K562 (cell line): ENCODE data around the gene MYO16. TPM values are rescaled to one million over a fixed set of nuclear protein-coding genes. Genes with fewer than 3 reads are reported as not detected.

Experiments
- ATAC-seq: fragments of 200-7000 bp; cut with Tn5 transposase; 3 replicates; pipeline ENCODE4 v1.9.1; 2020; ENCODE audit warnings: moderate library complexity
- BruUV-seq: library from RNA; stranded (reverse); fragments of 400-500 nt; replicated peaks from 2 replicates; lab custom pipeline; 2021; lab: Mats Ljungman, UMichigan
- CTCF ChIA-PET: fragments of 300-600 bp; formaldehyde crosslinking; extraction: SDS; loops from one replicate; lab custom pipeline; 2021; ENCODE audit warnings: low intra/inter-chr PET ratio; lab: Yijun Ruan, JAX
- POLR2A ChIA-PET: fragments of 300-600, 350-650 bp; sonication (Branson Sonifier 250); formaldehyde crosslinking; extraction: SDS; loops from one replicate; lab custom pipeline; 2021; ENCODE audit warnings: antibody characterized with exemption, inconsistent platforms; lab: Yijun Ruan, JAX
- DNase-seq, 4 experiments: peaks; one replicate each; pipeline versions ENCODE4 v3.0.0 to v3.0.0-alpha.2; 2011 to 2018; ENCODE audit warnings: low spot score in 3 of 4, mixed read lengths in 3 of 4; ENCODE audit errors: extremely low read depth in 1 of 4
- FAIRE-seq: peaks from 2 replicates; lab custom pipeline; 2011; peaks lifted over from hg19 to GRCh38; lab: Jason Lieb, UNC
- H2AFZ ChIP-seq: 2 replicates; pipeline ENCODE4 v1.6.0; 2011; ENCODE audit warnings: low read depth, low read length, control low read depth, inconsistent platforms
- H3K27ac ChIP-seq: fragments of 200-600 bp; 3 replicates; pipeline ENCODE4 v1.8.0; 2011; ENCODE audit warnings: low read depth, mild to moderate bottlenecking, control low read depth, inconsistent platforms, low read length, moderate library complexity, mixed read lengths; ENCODE audit errors: extremely low read depth
- H3K27me3 ChIP-seq, 2 experiments: fragments of 300-600 bp in 1 of 2; 2 replicates in 1 of 2; 3 replicates in 1 of 2; pipeline versions ENCODE4 v1.6.0 to v1.8.0; 2011; ENCODE audit warnings: inconsistent platforms in 2 of 2, low read length in 2 of 2, mild to moderate bottlenecking in 1 of 2, mixed read lengths in 1 of 2, moderate library complexity in 1 of 2; ENCODE audit not compliant: control insufficient read depth in 2 of 2, insufficient read depth in 2 of 2
- H3K36me3 ChIP-seq: fragments of 300-600 bp; 3 replicates; pipeline ENCODE4 v1.8.0; 2011; ENCODE audit warnings: mild to moderate bottlenecking, low read length, inconsistent platforms; ENCODE audit not compliant: control insufficient read depth, insufficient read depth
- H3K4me1 ChIP-seq, 2 experiments: fragments of 200-600 bp in 1 of 2; replicated peaks in 1 of 2; 2 replicates in 1 of 2; 3 replicates in 1 of 2; pipeline versions ENCODE4 v1.5.1 to v1.8.0; 2011; ENCODE audit warnings: inconsistent platforms in 2 of 2, low read length in 2 of 2, mild to moderate bottlenecking in 1 of 2, mixed read lengths in 1 of 2, moderate library complexity in 1 of 2; ENCODE audit not compliant: control insufficient read depth in 2 of 2, insufficient read depth in 2 of 2
- H3K4me2 ChIP-seq: 2 replicates; pipeline ENCODE4 v1.6.1; 2011; ENCODE audit warnings: low read length, control low read depth, inconsistent platforms, mixed read lengths; ENCODE audit not compliant: insufficient read depth
- H3K4me3 ChIP-seq: fragments of 200-600 bp; sonication (generic), shearing (Covaris generic); 2 replicates; pipeline ENCODE4 v1.5.1; 2016; ENCODE audit warnings: control low read depth, inconsistent platforms
- H3K79me2 ChIP-seq: fragments of 200-600 bp; 3 replicates; pipeline ENCODE4 v1.8.0; 2011; ENCODE audit warnings: low read length, inconsistent platforms; ENCODE audit not compliant: control insufficient read depth, insufficient read depth
- H3K9ac ChIP-seq, 2 experiments: 2 replicates each; pipeline versions ENCODE4 v1.6.0 to v1.6.1; 2011; ENCODE audit warnings: low read depth in 2 of 2, low read length in 2 of 2, control low read depth in 1 of 2, inconsistent platforms in 1 of 2, mild to moderate bottlenecking in 1 of 2, mixed read lengths in 1 of 2; ENCODE audit not compliant: insufficient read depth in 1 of 2
- H3K9me1 ChIP-seq: one replicate; pipeline ENCODE4 v1.6.0; 2011; ENCODE audit warnings: inconsistent platforms, mild to moderate bottlenecking, low read length, moderate library complexity; ENCODE audit not compliant: control insufficient read depth, insufficient read depth
- H3K9me3 ChIP-seq: replicated peaks from 2 replicates; pipeline ENCODE4 v1.5.1; 2011; ENCODE audit warnings: low read depth, low read length, inconsistent platforms; ENCODE audit not compliant: control insufficient read depth, insufficient read depth
- H4K20me1 ChIP-seq: replicated peaks from 2 replicates; pipeline ENCODE4 v1.6.1; 2011; ENCODE audit warnings: low read length, inconsistent platforms, mixed read lengths; ENCODE audit not compliant: control insufficient read depth, insufficient read depth
- COPS2 ChIP-seq: fragments of 450-650 bp; conservative IDR thresholded peaks from 2 replicates; pipeline ENCODE4 v1.6.1; 2016; ENCODE audit warnings: mild to moderate bottlenecking, moderate library complexity
- DMBX1 ChIP-seq: fragments of 250-450 bp; sonication (Bioruptor Pico); IDR thresholded peaks from 2 replicates; pipeline ENCODE4 v1.8.0; 2022; ENCODE audit warnings: inconsistent platforms, mild to moderate bottlenecking, moderate library complexity, borderline replicate concordance
- FOXO4 ChIP-seq: fragments of 450-650 bp; formaldehyde crosslinking; IDR thresholded peaks from 2 replicates; pipeline ENCODE4 v1.4.0; 2020; ENCODE audit warnings: mild to moderate bottlenecking, moderate library complexity
- RBM22 ChIP-seq: fragments of 200-400 bp; formaldehyde crosslinking; IDR thresholded peaks from 2 replicates; pipeline ENCODE4 v1.6.1; 2018; ENCODE audit warnings: low read length, low read depth; ENCODE audit not compliant: poor library complexity, severe bottlenecking
- SOX6 ChIP-seq: fragments of 450-650 bp; IDR thresholded peaks from 2 replicates; pipeline ENCODE4 v1.6.1; 2014; ENCODE audit warnings: mild to moderate bottlenecking
- THAP7 ChIP-seq: fragments of 250-450 bp; sonication (Bioruptor Pico); IDR thresholded peaks from 2 replicates; pipeline ENCODE4 v1.5.0; 2021
- TOE1 ChIP-seq, 2 experiments: fragments of 450-650 bp in 1 of 2; sonication (generic) in 1 of 2; formaldehyde crosslinking in 1 of 2; IDR thresholded peaks; 2 replicates each; pipeline versions ENCODE4 v1.7.1 to v1.8.0; 2016 to 2022; ENCODE audit warnings: borderline replicate concordance in 2 of 2, mild to moderate bottlenecking in 2 of 2, antibody characterized with exemption in 1 of 2, inconsistent platforms in 1 of 2, low read depth in 1 of 2, missing genetic modification reagents in 1 of 2, moderate library complexity in 1 of 2
- USF2 ChIP-seq: sonication (generic); formaldehyde crosslinking; IDR thresholded peaks from 2 replicates; pipeline ENCODE4 v1.5.0; 2020; ENCODE audit warnings: missing genetic modification reagents
- ZBTB49 ChIP-seq: sonication (generic); formaldehyde crosslinking; IDR thresholded peaks from 2 replicates; pipeline ENCODE4 v1.8.0; 2022; ENCODE audit warnings: missing genetic modification reagents, mild to moderate bottlenecking, borderline replicate concordance
- ZFP36 ChIP-seq: fragments of 150-350 bp; IDR thresholded peaks from 2 replicates; pipeline ENCODE4 v1.6.1; 2018; ENCODE audit warnings: low read length, low read depth; ENCODE audit not compliant: partially characterized antibody
- WGBS: fragments of 100-300 bp; shearing (Covaris generic); methylation state at CpG from one replicate; pipeline ENCODE4 v1.1.6; 2016; ENCODE audit warnings: low coverage, mixed read lengths; ENCODE audit not compliant: insufficient coverage; ENCODE audit errors: missing lambda C conversion rate; 5-methylcytosine and 5-hydroxymethylcytosine counted together
- in situ Hi-C: fragments of 300-500 bp; cut with MboI; formaldehyde crosslinking; loops from 4 replicates; pipeline ENCODE4 v1.15.0; 2018; ENCODE audit warnings: inconsistent platforms, mixed read lengths
- intact Hi-C: fragments of 100-400 bp; cut with micrococcal nuclease; formaldehyde crosslinking; loops from 2 replicates; pipeline ENCODE4 v1.14.2; 2022
- polyA plus RNA-seq, 8 experiments: library from polyadenylated mRNA; depleted of rRNA in 4 of 8; stranded (reverse) in 5 of 8; unstranded in 3 of 8; fragments of >200 nt; fragmentation: Nextera tagmentation in 2 of 8; fragmentation: Illumina TruSeq in 1 of 8; extraction: Ambion mirVana in 2 of 8; extraction: Trizol in 1 of 8; gene quantifications; 2 replicates each; pipeline versions ENCODE4 v1.2.1 to v1.2.3, GENCODE V29; 2011 to 2014; ENCODE audit warnings: inconsistent platforms in 1 of 8, missing spikeins in 1 of 8
- total RNA-seq, 7 experiments: library from RNA; depleted of rRNA in 6 of 7; stranded (reverse); fragments of >200 nt in 6 of 7; fragmentation: Illumina TruSeq in 2 of 7; extraction: Trizol in 2 of 7; gene quantifications; 2 replicates each; pipeline versions ENCODE4 v1.2.1 to v1.2.3, GENCODE V29; 2011 to 2021; ENCODE audit warnings: low replicate concordance in 1 of 7

Gene MYO16
- total and polyA plus RNA-seq, 9 of the 15 experiments (the other 6 are each of a cell fraction or from before 2014, with no cell fraction given) = 4.3 to 45.7 (median 12.1) TPM

- H3K4me1 ChIP-seq = no peaks in the 10 kb centered on the region
- H3K36me3 ChIP-seq = no peaks in the 10 kb centered on the region
- no peak for FAIRE-seq
- no peak overlapping the region for H3K9ac ChIP-seq
- no peak for DNase-seq
- TF ChIP-seq USF2 (CRISPR knock-in tag) = no peak
- TF ChIP-seq ZFP36 = no peak
- TF ChIP-seq FOXO4 (CRISPR knock-in tag) = no peak
- intact Hi-C loops (no loop called here), in situ Hi-C loops (no loop called here)
- BruUV-seq = no TSS peak
- POLR2A ChIA-PET = no interaction called here
- H3K4me2 ChIP-seq = no peak overlapping the region
- H3K9me3 ChIP-seq = no peaks in the 10 kb centered on the region
- CTCF ChIA-PET = no interaction called here
- no peak overlapping the region for H2AFZ ChIP-seq
- no peaks in the 10 kb centered on the region for H4K20me1 ChIP-seq
- no peaks in the 10 kb centered on the region for H3K9me1 ChIP-seq
- no peaks in the 10 kb centered on the region for H3K27me3 ChIP-seq
- no peaks in the 10 kb centered on the region for H3K79me2 ChIP-seq
- 25% methylated on average over 8 of the region's 9 CpGs for WGBS
- H3K4me3 ChIP-seq = no peak overlapping the region
- ATAC-seq = no peak
- no peak overlapping the region for H3K27ac ChIP-seq
These were observed 399.2 kb downstream of the MYO16 start for GRCh38 chr13:109028624-109029023.

GRCh38 chr13:109033090-109033489 lies 403.7 kb downstream of the MYO16 start:
- Histone ChIP-seq H3K27me3 (no peaks in the 10 kb centered on the region), H3K9ac (no peak overlapping the region), H3K79me2 (no peaks in the 10 kb centered on the region), H3K9me1 (no peaks in the 10 kb centered on the region), H3K4me1 (no peaks in the 10 kb centered on the region), H3K9me3 (no peaks in the 10 kb centered on the region), H3K27ac (no peak overlapping the region), H3K4me3 (no peak overlapping the region), H2AFZ (no peak overlapping the region), H3K36me3 (no peaks in the 10 kb centered on the region), H3K4me2 (no peak overlapping the region), H4K20me1 (no peaks in the 10 kb centered on the region)
- in situ Hi-C loops = no loop called here
- ChIA-PET POLR2A (no interaction called here), CTCF (no interaction called here)
- intact Hi-C loops = no loop called here
- WGBS = 30% methylated on average over 7 of the region's 7 CpGs
- FAIRE-seq (no peak), DNase-seq (no peak), ATAC-seq (no peak)
- no TSS peak for BruUV-seq
- TF ChIP-seq COPS2 (no peak), SOX6 (no peak), DMBX1 (CRISPR knock-in tag) (no peak), TOE1 (IDR thresholded peaks at IDR 0.05; ENCODE audit: borderline replicate concordance) (no peak), TOE1 (CRISPR knock-in tag; IDR thresholded peaks at IDR 0.05; ENCODE audit: borderline replicate concordance, low read depth) (no peak), ZBTB49 (CRISPR knock-in tag) (no peak), THAP7 (CRISPR knock-in tag) (no peak), RBM22 (no peak)
